ENCODE results near the gene PLEKHA5.
"Not testable (repeated sequence)": the region's sequence is repeated elsewhere in the genome, so short reads cannot be mapped to it uniquely, and the experiment has no call there.

Gene PLEKHA5

DNA sequence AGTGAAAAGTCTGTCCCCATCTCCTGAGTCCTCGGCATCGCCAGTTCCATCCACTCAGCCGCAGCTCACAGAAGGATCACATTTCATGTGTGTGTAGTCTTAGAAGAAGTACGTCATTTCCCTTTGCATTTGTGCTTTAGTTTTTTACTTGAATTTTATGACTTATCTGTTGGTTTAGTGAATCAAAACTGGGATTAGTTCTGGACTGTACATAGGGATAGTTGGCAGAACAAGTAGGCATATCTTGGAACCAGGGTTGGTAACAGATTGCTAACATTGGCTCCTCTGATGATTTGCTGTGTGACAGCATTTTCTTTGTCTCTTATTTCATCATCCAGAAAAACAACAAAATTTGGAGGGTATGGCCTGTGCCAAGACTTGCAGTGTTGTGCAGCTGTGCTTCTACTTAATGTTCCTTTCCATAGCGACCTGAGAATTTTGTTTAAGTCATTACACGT is 240.2 kb downstream of the PLEKHA5 start:
- peak; percentile 60 for DNase-seq

DNA sequence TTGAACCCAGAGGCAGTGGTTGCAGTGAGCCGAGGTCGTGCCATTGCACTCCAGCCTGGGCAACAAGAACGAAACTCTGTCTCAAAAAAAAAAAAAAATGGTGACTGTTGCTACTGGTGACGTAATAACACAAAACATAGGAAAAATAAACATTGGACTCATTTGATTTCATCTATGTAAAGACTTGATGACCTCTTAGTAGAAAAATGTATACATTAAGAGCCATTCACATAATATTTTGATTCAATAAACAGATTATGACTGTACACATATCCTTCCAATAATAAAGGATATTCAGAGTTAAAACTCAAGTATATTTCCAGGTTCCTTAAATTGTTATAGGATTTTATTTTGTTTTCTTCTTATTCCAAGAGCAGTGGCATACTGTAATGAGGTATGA is 244.1 kb downstream of the PLEKHA5 start:
- DNase-seq: no peak

DNA sequence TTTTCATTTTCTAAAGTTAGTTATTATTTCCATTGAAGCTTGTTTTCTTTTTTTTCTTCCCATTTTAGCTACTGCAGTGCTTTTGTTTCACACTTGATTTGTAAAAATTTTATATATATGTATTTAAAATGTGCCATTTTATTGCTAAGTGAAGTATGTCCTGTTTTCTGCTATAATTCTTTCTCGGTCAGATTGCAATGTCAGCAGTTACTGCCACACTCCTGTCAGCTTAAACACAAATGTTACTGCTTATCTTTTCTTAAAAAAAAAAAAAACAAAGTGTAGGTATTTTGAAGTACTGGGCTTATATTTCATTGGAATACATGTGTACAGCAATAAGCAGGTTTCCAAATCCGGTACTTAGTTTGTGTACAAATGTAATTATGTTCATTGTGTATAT is 246.4 kb downstream of the PLEKHA5 start:
- DNase-seq: no peak

DNA sequence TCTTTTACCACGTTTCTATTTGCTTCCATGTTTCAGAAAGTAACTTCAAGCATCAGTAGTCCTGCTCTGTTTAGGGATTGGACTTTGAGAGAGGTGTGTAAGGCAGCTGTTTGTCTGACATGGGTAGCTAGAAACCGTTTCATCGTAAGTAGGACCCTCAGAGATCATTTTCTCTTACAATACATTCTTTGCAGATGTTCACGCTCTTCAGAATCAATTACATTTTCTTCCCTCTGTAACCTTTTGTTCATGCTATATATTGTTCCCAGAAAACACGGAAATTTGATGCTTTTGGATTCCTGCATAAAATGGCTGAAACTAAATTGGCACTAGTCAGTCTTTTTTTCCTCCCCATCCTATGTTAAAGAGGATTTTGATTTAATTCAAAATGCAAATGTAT is 247.2 kb downstream of the PLEKHA5 start:
- no peak for DNase-seq

DNA sequence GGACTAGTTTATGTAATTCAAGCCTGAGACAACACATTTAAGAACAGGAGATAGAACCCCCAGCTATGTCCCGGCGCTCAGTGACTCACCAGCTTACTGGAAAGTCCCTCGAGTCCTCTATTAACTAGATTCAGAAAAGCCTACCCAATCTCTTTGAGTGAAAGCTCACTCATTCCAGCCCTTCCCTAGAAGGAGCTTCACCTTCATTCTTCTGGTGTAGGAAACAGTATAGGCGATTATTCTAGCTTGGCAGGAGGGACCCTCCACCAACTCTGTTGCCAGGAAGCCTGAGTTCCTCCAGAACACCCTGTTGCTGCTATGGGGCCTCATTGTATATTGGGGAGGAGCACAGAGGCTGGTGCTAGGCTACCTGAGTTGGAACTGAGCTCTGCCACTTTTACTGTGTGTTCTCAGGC is 252.6 kb downstream of the PLEKHA5 start:
- DNase-seq: no peak

DNA sequence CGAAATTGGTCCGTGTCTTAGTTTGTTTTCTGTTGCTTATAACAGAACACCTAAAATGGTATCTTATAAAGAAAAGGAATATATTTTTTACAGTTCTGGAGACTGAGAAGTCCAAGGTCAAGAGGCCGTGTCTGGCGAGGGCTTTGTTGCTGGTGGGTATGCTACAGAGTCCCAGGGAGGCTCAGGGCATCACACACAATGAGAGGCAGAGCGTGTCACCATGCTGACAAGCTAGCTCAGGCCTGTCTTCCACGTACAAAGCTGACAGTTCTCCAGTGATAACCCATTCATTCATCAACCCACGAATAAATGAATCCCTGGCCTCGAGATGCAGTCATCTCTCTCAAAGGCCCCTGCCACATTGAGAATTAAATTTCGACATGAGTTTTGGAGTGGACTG is 253.0 kb downstream of the PLEKHA5 start:
- DNase-seq: no peak

DNA sequence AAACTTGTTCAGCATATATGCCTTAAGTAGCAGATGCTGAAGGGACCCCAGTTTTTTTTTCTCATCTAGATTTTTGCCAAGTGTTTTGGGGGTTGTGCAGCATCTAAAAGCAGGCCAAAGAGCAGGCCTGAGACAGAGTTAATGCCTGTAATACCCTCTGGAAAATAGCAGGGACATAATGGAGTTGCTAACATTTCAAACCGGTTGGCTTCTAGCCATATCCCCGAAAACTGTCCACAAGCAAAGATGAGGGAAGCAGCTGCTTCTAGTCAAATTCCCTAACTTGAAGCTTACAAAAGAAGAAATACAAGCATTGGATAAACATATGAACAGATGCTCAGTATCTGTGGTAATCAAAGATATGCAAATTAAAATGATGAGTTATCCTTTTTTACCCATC is 257.6 kb downstream of the PLEKHA5 start:
- DNase-seq: no peak

DNA sequence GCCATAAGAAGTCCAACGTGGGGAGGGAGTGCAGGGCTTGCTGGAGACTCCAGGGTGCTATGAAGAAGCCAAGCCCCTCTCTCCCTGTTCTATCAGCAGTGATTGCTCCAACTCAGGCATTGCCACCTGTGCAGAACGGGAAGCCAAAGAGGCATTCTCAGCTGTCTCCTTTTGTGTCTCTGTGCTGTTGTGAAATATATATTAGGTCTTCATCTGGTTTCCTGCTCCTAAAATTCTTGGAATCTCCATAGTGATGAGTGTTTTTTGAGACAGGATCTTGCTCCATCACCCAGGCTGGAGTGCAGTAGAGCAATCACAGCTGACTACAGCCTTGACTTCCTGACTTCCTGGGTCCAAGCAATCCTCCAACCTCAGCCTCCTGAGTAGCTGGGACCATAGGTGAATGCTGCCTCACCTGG is 258.6 kb downstream of the PLEKHA5 start:
- peak; percentile 59 for DNase-seq

DNA sequence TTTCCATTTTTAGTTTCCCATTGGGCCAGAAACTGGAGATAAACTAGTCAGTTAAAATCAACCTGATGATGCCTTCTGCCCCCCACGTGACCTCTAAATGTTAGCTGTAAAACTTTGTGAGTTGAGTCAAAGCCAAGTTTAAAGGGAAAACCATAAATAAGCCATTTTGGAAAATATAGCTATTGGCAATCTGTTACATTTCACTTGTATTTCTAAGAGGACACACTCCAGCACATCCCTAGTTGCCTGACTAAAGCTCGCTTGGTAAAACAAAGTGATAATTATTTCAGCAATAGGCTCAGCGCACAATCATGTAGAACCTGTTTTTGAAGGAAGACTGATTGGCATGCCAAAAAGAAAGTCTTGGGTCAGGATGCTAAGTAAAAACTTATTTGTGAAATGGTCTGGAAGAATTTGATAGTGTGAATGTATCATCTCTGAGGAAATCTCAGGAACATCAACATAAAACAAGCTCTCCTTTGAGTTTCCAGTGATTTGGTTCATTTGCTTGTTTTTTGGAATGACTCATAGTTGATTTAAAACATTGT is 260.6 kb downstream of the PLEKHA5 start:
- DNase-seq: no peak

DNA sequence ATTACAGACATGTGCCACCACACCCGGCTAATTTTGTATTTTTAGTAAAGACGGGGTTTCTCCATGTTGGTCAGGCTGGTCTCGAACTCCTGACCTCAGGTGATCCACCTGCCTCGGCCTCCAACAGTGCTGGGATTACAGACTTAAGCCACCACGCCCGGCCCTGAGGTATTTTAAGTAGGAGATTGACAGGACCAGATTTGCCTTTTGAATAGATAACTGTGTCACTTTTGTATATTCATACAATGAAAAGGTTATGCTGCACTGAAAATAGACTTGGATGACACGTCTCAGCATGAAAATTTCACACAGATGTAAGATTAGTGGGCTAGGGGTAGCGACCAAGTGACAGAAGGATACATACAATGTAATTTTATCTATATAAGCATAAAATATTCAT is 263.1 kb downstream of the PLEKHA5 start:
- not testable (repeated sequence) for DNase-seq

DNA sequence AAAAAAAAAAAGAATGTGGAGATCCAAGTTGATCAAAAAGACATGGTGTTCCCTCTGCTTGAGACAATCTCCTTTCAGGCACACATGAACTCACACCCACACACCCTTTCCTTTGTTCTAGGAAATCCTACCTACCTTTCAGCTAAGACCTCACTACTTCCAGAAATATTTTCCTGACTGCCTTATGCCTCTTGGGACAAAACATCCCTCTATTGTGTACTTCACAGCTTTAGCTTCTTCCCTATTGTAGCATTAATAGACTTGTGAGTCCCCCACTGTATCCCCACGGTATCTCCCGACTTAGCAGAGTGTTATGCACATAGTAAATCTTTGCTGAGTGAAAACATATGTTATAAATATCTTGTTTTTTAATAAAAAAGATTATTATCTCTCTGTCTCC is 264.9 kb downstream of the PLEKHA5 start:
- no peak for DNase-seq

DNA sequence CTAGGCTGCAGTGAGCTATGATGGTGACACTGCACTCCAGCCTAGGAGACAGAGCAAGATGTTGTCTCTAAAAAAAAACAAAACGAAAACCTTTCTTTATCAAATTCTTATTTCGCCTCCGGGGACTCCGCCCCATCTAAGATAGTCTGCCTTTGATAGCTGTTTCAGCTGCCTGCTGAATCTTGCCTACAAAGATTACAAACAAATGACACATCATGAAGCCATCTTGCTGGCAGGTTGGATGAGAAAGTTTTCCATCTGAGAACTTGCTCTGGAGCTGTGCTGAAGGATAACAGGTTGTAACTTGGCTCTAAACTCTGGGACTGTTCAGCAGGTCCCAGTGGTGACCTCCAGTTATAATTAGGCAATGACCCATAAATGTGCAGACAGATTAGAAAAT is 268.0 kb downstream of the PLEKHA5 start:
- DNase-seq: no peak

DNA sequence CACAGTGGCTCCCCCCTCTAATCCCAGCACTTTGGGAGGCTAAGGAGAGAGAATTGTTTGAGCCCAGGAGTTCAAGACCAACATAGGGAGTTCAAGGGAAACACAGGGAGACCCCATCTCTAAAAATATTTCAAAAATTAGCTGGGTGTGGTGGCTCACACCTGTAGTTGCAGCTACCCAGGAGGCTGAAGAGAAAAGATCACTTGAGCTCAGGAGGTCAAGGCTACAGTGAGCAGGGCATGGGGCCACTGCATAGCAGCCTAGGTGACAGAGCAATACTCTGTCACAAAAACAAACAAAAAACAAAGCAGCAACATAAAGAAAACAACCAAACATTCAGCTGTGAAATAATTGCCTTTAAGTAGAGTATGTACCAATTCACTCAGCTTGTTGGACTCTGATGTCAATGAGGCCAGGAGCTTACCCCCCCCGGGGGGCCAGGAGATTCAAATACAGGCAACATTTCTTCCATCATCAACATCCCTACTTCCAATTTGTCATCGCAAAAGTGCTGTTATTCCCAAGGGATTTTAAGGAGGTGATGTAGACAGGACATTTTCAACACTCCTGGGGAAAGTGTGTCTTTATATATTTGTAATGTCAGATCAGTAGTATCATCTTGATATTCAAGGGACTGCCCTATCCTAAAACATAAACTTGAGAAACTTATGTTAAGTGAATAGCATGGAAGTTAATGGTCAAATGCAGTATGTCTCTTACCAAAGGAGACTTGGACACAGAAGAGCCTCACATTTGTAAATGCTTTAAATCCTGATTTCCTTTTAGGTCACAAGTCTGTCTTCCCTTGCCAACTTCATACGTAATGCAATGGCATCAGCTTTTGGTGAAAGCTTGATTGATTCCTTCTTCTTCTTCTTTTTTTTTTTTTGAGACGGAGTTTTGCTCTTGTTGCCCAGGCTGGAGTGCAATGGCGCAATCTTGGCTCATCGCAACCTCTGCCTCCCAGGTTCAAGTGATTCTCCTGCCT is 269.1 kb downstream of the PLEKHA5 start:
- DNase-seq: no peak

DNA sequence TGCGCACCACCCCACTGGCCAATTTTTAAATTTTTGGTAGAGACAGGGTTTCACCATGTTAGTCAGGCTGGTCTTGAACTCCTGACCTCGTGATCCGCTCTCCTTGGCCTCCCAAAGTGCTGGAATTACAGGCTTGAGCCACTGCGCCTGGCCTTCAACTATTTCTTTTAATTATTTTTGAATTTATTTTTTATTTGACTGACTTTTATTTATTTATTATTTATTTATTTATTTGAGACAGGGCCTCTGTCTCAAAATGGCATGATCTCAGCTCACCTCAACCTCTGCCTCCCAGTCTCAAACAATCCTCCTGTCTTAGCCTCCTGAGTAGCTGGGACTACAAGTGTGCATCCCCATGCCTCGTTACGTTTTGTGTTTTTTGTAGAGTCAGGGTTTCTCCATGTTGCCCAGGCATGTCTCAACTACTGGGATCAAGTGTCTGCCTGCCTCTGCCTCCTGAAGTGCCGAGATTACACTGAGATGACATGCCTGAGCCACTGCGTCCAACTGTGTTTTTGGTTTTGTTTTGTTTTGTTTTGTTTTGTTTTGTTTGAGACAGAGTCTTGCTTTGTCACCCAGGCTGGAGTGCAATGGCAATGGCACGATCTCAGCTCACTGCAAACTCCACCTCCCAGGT is 271.2 kb downstream of the PLEKHA5 start:
- not testable (repeated sequence) for DNase-seq

DNA sequence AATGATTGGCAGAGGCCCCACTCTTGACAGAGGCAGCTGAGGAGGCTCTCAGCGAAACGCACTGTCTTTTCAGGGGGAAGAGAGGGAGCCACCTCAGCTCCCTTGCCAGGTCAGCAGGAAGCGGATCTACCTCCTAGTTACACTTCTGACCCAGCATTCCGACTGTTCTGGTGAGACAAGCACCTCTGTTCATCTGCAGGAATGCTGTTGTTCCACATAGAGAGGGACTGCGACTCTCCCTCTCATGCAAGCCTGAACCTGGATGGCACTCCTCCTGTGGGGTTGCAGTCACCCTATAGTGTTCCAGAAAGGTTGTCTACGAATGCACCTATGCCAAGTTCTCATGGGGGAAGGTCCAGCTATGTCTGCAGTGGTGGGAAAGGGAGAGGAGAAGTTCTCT is 272.7 kb downstream of the PLEKHA5 start:
- DNase-seq: no peak

DNA sequence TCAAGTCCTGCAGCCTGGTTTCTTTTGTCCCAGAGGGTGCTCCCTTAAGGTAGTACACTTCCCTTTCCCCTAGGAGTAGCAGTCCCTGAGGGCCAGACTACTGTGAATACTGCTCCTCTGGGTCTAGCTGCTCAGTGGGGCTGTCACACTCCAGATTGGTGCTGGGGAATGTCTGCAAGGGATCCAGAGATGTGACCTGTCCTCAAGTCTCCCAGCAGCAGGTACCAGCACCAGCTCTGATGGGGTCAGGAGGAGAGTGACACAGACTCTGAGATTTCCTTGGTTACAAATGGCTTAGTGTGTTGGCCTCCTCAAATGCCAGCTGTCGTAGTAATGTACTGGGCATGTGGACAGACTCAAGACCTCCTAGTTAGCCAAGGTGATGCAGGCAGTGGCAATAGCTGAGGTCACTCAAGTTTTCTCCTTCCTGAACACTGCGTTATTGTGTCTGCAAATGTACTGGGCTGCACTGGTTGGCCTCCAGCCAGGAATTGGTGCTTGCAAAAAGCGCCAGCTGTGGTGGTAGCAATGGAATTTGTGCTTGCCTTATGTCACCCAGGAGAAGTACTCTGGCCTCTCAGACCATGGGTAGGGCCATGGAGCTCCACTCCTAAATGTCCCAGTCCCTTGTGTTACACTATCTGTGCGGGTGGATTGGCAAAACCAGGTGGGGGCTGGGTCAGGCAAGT is 273.4 kb downstream of the PLEKHA5 start:
- DNase-seq: peak; percentile 70

DNA sequence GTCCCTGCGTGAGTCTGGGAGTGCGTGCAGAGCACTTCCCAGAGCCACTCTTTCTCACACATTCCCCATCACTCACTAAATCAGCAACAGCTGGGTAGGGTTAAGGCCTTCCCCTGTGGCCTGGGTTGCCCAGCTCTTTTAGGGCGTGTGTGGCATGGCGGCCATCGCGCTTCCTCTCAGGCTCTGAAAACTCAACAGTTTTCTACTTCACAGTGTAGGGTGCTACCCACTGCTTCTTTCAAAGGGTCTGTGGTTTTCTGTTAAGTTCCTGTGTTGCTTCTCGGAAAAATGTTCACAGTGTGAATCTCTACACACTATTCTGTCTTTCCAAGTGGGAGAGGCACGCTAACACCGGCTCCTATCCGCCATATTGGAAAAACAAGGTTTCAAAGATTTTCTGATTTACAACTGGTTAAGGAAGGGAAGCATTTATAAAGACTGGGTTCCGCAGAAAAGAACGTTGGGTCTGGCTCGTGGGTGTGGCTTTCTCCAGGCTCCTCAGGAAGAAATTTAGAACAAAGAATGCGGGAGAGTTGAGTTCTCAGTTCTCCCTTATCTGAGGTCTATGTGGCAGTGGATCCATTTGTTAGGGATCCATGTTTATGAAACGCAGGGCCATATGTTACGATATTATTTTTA is 274.8 kb downstream of the PLEKHA5 start:
- DNase-seq: no peak

DNA sequence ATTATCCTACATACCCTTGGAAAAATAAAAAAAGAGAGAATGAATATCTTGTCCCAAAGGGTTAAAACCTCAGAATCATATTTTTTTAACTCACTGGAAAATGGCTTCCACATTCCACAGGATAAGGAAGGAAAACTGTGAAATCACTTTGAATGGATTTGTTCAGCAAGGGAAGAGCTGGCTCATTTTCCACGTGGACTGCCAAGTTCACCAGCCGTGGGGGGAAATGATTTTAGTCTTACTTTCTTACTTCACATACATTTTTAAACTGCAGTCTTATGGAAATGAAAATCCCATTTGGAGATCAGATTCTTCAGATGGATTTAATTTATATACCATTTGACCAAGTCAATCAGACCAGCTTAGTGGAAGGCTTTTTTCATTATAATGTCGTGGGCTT is 279.8 kb downstream of the PLEKHA5 start:
- DNase-seq: peak; percentile 88

DNA sequence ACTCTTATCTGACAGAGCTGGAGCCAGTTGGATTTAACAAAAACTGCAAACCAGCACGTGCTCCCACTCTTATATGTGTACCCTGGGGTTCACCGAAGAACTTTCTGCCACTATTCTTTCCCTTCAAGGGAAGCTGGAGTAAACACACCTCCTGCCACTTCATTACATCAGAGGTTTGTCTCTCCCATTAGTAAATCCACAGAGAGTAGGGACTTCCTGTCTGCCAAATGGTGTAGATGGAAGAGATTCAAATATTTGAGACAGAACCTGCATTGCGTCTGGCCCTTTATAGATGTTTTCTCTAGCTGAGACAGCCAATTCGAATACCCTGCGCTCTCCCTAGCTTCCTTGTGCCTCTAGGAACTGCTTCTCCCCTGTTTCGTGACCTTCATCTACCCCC is 280.7 kb downstream of the PLEKHA5 start:
- no peak for DNase-seq

DNA sequence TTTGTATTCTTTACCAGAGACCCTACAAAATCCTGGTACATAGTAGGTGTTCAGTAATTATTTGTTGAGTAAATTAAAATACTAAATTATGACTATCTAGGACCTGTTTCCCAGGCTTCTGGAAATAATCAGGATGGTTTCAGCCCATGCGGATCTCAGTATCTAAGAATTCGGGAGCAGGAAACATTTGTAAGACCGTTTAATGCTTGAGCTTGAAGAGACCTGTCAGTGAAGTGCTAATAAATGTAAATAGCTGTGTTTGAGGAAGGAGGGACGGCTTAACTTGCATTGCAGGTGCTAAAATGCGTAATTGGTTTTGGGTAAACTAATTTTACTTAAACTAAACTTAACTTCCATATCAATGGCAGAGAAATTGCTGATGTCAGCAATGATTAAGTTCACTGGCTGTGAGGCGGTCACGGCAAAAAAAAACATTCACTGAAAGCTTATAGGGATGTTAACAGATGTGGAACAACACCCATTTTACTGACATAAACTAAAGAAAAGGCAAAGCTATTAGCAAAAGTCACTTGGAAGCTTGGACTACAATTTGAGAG is 281.2 kb downstream of the PLEKHA5 start:
- DNase-seq: no peak

DNA sequence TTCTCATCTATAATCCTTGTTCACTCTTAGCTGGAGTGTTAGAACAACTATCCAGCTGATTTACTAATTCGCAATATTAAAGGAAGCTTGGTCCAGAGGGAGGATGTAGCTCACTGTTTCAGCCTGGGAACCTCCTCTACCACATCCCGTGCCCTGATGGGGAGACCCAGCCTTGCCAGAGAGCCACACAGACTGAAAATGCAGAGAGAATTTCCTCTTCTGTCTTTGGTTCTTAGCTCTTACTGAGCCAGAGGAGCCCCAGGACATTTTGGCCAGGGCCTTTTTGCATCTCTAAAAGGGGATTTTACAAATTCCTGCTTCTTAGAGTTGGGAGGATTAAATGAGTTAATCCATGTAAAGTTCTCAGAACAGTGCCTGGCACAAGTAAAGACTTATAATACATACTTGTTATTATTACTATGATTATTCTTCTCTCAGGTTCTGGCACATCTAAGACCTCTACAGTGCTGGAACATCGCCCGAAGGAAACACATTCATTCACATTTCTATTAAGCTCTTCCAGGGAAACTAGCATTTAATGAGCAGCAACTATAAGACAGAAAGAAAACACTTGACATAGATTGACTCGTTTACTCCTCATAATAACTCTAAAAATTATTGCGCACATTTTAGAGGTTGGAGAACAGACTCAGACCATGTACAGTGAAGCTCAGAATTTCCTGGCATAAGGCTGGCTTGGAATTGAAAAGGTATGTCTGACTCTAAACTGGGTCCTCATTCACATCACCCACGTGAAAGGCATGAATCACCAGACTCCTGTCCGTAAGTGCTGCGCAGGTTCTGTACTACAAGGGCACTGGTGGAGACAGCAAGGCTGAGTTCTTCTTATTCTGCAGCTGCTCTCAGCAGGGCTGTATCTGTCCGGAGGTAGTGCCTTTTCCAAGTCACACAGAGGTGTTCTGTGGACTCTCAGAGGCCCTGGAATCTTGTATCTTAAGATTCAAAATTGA is 282.0 kb downstream of the PLEKHA5 start:
- DNase-seq: no peak

Measured in right forelimb (tissue), 1 donor.